ENCODE results near the gene YARS1. TPM values are rescaled to one million over a fixed set of nuclear protein-coding genes. Genes with fewer than 3 reads are reported as not detected.

Gene YARS1
- total and polyA plus RNA-seq, 2 donors (not counting 1 experiment from before 2014, with no cell fraction given) = 94.4 to 295 TPM

DNA sequence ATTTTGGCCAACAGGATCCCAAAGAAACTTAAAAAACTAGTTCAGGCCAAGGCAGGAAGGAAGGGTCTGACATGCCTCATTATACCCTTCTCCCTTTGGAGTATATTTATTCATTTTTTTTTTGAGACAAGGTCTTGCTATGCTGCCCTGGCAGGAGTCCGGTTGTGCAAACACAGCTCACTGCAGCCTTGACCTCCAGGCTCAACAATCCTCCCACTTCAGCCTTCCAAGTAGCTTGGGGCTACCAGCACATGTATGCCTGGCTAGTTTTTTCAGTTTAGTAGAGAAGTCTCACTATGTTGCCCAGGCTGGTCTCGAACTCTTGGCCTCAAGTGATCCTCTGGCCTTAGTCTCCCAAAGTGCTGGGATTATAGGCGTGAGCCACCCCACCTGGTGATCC lies 5.2 kb downstream of the YARS1 start:
- no peak for DNase-seq (ENCODE audit: low read depth in 2 of 2)
- Histone ChIP-seq H3K27ac (ENCODE audit: insufficient read depth, low read length) (no peak overlapping the region), H3K4me1 (ENCODE audit: control insufficient read depth, extremely low read depth, insufficient read depth, low read length) (peaks cover 2% of the 10 kb centered on the region), H3K27me3 (ENCODE audit: control insufficient read depth, insufficient read depth, low read length) (no peaks in the 10 kb centered on the region), H3K79me2 (ENCODE audit: control insufficient read depth, insufficient read depth, low read length) (peaks cover 59% of the 10 kb centered on the region), H3K9me3 (ENCODE audit: control insufficient read depth, insufficient read depth, low read depth, low read length) (no peaks in the 10 kb centered on the region), H4K20me1 (ENCODE audit: control insufficient read depth, extremely low read depth, insufficient read depth, low read length) (no peaks in the 10 kb centered on the region), H3K4me3 (replicated peaks in 1 of 4; ENCODE audit: control extremely low read depth in 1 of 4, insufficient read depth in 1 of 4, low read depth in 3 of 4, low read length in 4 of 4) (no peak overlapping the region), H3K36me3 (ENCODE audit: control insufficient read depth, insufficient read depth, low read length) (peaks cover 6% of the 10 kb centered on the region), H2AFZ (ENCODE audit: low read length) (no peak overlapping the region), H3K4me2 (ENCODE audit: extremely low read depth, insufficient read depth, low read length) (no peak overlapping the region), H3K9ac (ENCODE audit: insufficient read depth, low read length) (no peak overlapping the region)
- TF ChIP-seq EZH2 (IDR thresholded peaks at IDR 0.05; ENCODE audit: low read length, missing control alignments) = no peak
- TF ChIP-seq, protein P1, sequence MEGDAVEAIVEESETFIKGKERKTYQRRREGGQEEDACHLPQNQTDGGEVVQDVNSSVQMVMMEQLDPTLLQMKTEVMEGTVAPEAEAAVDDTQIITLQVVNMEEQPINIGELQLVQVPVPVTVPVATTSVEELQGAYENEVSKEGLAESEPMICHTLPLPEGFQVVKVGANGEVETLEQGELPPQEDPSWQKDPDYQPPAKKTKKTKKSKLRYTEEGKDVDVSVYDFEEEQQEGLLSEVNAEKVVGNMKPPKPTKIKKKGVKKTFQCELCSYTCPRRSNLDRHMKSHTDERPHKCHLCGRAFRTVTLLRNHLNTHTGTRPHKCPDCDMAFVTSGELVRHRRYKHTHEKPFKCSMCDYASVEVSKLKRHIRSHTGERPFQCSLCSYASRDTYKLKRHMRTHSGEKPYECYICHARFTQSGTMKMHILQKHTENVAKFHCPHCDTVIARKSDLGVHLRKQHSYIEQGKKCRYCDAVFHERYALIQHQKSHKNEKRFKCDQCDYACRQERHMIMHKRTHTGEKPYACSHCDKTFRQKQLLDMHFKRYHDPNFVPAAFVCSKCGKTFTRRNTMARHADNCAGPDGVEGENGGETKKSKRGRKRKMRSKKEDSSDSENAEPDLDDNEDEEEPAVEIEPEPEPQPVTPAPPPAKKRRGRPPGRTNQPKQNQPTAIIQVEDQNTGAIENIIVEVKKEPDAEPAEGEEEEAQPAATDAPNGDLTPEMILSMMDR (conservative IDR thresholded peaks at IDR 0.05 in 1 of 2, IDR thresholded peaks at IDR 0.05 in 1 of 2; ENCODE audit: low read depth in 1 of 2, low read length in 2 of 2) = no peak

DNA sequence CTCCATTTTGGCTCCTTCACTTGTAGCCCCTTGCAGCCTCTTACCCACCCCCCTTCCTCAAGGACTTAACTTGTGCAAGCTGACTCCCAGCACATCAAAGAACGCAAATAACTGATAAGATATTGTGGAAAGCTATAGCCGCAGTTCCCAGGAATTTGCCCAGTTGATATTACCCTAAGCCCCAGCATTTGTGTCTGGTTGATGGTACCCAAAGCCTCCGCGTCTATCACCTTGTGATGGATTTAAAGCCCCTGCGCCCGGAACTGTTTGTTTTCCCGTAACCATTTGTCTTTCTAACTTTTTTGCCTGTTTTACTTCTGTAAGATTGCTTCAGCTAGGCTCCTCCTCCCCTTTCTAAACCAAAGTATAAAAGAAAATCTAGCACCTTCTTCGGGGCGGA lies 5.9 kb downstream of the YARS1 start:
- Histone ChIP-seq H3K36me3 (ENCODE audit: control insufficient read depth, insufficient read depth, low read length) (peaks cover 6% of the 10 kb centered on the region), H3K9ac (ENCODE audit: insufficient read depth, low read length) (no peak overlapping the region)

DNA sequence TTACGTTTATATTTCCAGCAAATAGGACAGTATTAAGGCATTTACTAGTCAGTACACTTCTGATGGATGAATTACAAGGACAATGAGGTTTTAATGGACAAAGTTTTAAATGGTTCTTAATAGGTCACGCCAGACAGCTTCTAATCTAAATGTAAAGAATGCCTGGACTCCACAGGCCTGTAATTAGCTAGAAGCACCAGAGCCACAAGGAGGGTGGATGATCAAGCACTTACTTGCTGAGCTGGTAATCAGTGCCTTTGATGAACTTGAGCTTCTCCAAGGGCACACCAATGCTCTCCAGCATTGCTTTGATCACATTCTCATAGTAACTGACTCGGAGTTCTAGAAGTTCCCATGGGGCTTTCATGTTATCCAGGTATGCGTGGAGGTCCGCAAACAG lies 6.8 kb downstream of the YARS1 start:
- Histone ChIP-seq H4K20me1 (ENCODE audit: control insufficient read depth, extremely low read depth, insufficient read depth, low read length) (no peaks in the 10 kb centered on the region), H3K4me3 (replicated peaks in 1 of 4; ENCODE audit: control extremely low read depth in 1 of 4, insufficient read depth in 1 of 4, low read depth in 3 of 4, low read length in 4 of 4) (no peak overlapping the region), H3K36me3 (ENCODE audit: control insufficient read depth, insufficient read depth, low read length) (peaks cover 6% of the 10 kb centered on the region), H3K4me1 (ENCODE audit: control insufficient read depth, extremely low read depth, insufficient read depth, low read length) (peaks cover under 1% of the 10 kb centered on the region), H3K27me3 (ENCODE audit: control insufficient read depth, insufficient read depth, low read length) (no peaks in the 10 kb centered on the region), H3K9ac (ENCODE audit: insufficient read depth, low read length) (no peak overlapping the region), H3K9me3 (ENCODE audit: control insufficient read depth, insufficient read depth, low read depth, low read length) (no peaks in the 10 kb centered on the region), H3K27ac (ENCODE audit: insufficient read depth, low read length) (no peak overlapping the region), H3K4me2 (ENCODE audit: extremely low read depth, insufficient read depth, low read length) (no peak overlapping the region), H2AFZ (ENCODE audit: low read length) (no peak overlapping the region), H3K79me2 (ENCODE audit: control insufficient read depth, insufficient read depth, low read length) (peaks cover 44% of the 10 kb centered on the region)
- TF ChIP-seq, protein P1 (conservative IDR thresholded peaks at IDR 0.05 in 1 of 2, IDR thresholded peaks at IDR 0.05 in 1 of 2; ENCODE audit: low read depth in 1 of 2, low read length in 2 of 2) = no peak
- TF ChIP-seq EZH2 (IDR thresholded peaks at IDR 0.05; ENCODE audit: low read length, missing control alignments) = no peak
- DNase-seq (ENCODE audit: low read depth in 2 of 2) = no peak

More for the DNA sequence above, 5.9 kb downstream of the YARS1 start:
- Histone ChIP-seq H3K27me3 (ENCODE audit: control insufficient read depth, insufficient read depth, low read length) (no peaks in the 10 kb centered on the region), H3K9me3 (ENCODE audit: control insufficient read depth, insufficient read depth, low read depth, low read length) (no peaks in the 10 kb centered on the region), H3K4me1 (ENCODE audit: control insufficient read depth, extremely low read depth, insufficient read depth, low read length) (peaks cover 2% of the 10 kb centered on the region), H3K4me3 (replicated peaks in 1 of 4; ENCODE audit: control extremely low read depth in 1 of 4, insufficient read depth in 1 of 4, low read depth in 3 of 4, low read length in 4 of 4) (no peak overlapping the region), H3K27ac (ENCODE audit: insufficient read depth, low read length) (no peak overlapping the region), H3K79me2 (ENCODE audit: control insufficient read depth, insufficient read depth, low read length) (peaks cover 53% of the 10 kb centered on the region), H3K4me2 (ENCODE audit: extremely low read depth, insufficient read depth, low read length) (no peak overlapping the region), H2AFZ (ENCODE audit: low read length) (no peak overlapping the region), H4K20me1 (ENCODE audit: control insufficient read depth, extremely low read depth, insufficient read depth, low read length) (no peaks in the 10 kb centered on the region)
- TF ChIP-seq, protein P1 (conservative IDR thresholded peaks at IDR 0.05 in 1 of 2, IDR thresholded peaks at IDR 0.05 in 1 of 2; ENCODE audit: low read depth in 1 of 2, low read length in 2 of 2) = no peak
- TF ChIP-seq EZH2 (IDR thresholded peaks at IDR 0.05; ENCODE audit: low read length, missing control alignments) = no peak
- no peak for DNase-seq (ENCODE audit: low read depth in 2 of 2)

Data from fibroblast of lung (primary cell).